Suprapubic skin (tissue), 4 donors: ENCODE results near the gene LMX1B. TPM values are rescaled to one million over a fixed set of nuclear protein-coding genes. Genes with fewer than 3 reads are reported as not detected.

Source experiments
- DNase-seq, 2 donors: peaks; one replicate each; pipeline ENCODE4 v3.0.0-alpha.2; 2019; ENCODE audit warnings: low spot score in 2 of 2
- H3K27ac ChIP-seq: fragments of 200-600 bp; sonication (generic); one replicate; pipeline ENCODE4 v1.5.1; 2019
- H3K27me3 ChIP-seq: fragments of 200-600 bp; sonication (generic); one replicate; pipeline ENCODE4 v1.5.1; 2019
- H3K36me3 ChIP-seq: fragments of 200-600 bp; sonication (generic); one replicate; pipeline ENCODE4 v1.5.1; 2019
- H3K4me1 ChIP-seq: fragments of 200-600 bp; sonication (generic); one replicate; pipeline ENCODE4 v1.5.1; 2019
- H3K4me3 ChIP-seq: fragments of 200-600 bp; sonication (generic); one replicate; pipeline ENCODE4 v1.5.1; 2019; ENCODE audit warnings: mild to moderate bottlenecking
- H3K9me3 ChIP-seq: fragments of 200-600 bp; sonication (generic); one replicate; pipeline ENCODE4 v1.5.1; 2019
- CTCF ChIP-seq, 2 donors: fragments of 200-600 bp in 1 of 2; fragments of 450-650 bp in 1 of 2; sonication (generic) in 1 of 2; IDR thresholded peaks; one replicate each; pipeline ENCODE4 v1.5.1; 2016 to 2019; ENCODE audit warnings: antibody characterized with exemption in 2 of 2, mild to moderate bottlenecking in 1 of 2, moderate library complexity in 1 of 2
- EP300 ChIP-seq: sonication (generic); formaldehyde crosslinking; IDR thresholded peaks from one replicate; pipeline ENCODE4 v1.6.1; 2017; ENCODE audit warnings: antibody characterized with exemption
- POLR2A ChIP-seq, 2 donors: fragments of 450-650 bp; IDR thresholded peaks; one replicate each; pipeline ENCODE4 v1.6.1; 2017; ENCODE audit warnings: antibody characterized with exemption in 2 of 2, mild to moderate bottlenecking in 2 of 2, moderate library complexity in 2 of 2
- POLR2AphosphoS5 ChIP-seq, 3 donors: sonication (generic); formaldehyde crosslinking; IDR thresholded peaks; one replicate each; pipeline ENCODE4 v1.6.1; 2017; ENCODE audit warnings: antibody characterized with exemption in 3 of 3
- WGBS: methylation state at CpG from one replicate; pipeline ENCODE4 v1.1.5; 2018; 5-methylcytosine and 5-hydroxymethylcytosine counted together
- total RNA-seq, 4 donors: library from RNA; depleted of rRNA; stranded (reverse); fragments of >200 nt; gene quantifications; one replicate each; pipeline ENCODE4 v1.1.0, GENCODE V29; 2016

Gene LMX1B
- total RNA-seq, 4 donors from 2014 or later, result 2.4 to 7.8 (median 5.7) TPM

- H3K27me3 ChIP-seq, result peaks cover 21% of the 10 kb centered on the region
- peak in 1 of 2 donors; percentile 37 for DNase-seq
- no peaks in the 10 kb centered on the region for H3K4me1 ChIP-seq
- no peak overlapping the region for H3K4me3 ChIP-seq
- WGBS, result 93% methylated on average over 25 of the region's 27 CpGs
- no peak overlapping the region for H3K27ac ChIP-seq
- no peaks in the 10 kb centered on the region for H3K36me3 ChIP-seq
- TF ChIP-seq EP300, result no peak
- no peak for TF ChIP-seq CTCF (IDR thresholded peaks at IDR 0.05)
- TF ChIP-seq POLR2AphosphoS5 (IDR thresholded peaks at IDR 0.05), result no peak
- TF ChIP-seq POLR2A (IDR thresholded peaks at IDR 0.05), result no peak
- H3K9me3 ChIP-seq, result no peaks in the 10 kb centered on the region
Observed at GRCh38 chr9:126696401-126697145, 82.8 kb downstream of the LMX1B start.

GRCh38 chr9:126697330-126697729 is 83.6 kb downstream of the LMX1B start:
- H3K4me1 ChIP-seq, result peaks cover 1% of the 10 kb centered on the region
- peaks cover 29% of the 10 kb centered on the region for H3K27me3 ChIP-seq
- peak in 1 of 2 donors; percentile 44 for DNase-seq
- no peaks in the 10 kb centered on the region for H3K36me3 ChIP-seq
- H3K9me3 ChIP-seq, result no peaks in the 10 kb centered on the region
- H3K27ac ChIP-seq, result no peak overlapping the region
- no peak overlapping the region for H3K4me3 ChIP-seq
- TF ChIP-seq CTCF (IDR thresholded peaks at IDR 0.05), result no peak
- no peak for TF ChIP-seq EP300
- TF ChIP-seq POLR2A (IDR thresholded peaks at IDR 0.05), result no peak
- no peak for TF ChIP-seq POLR2AphosphoS5 (IDR thresholded peaks at IDR 0.05)
- 95% methylated on average over 2 of the region's 3 CpGs for WGBS

- peaks cover 9% of the 10 kb centered on the region for H3K4me1 ChIP-seq
- H3K9me3 ChIP-seq, result no peaks in the 10 kb centered on the region
- peak in 1 of 2 donors; percentile 37 for DNase-seq
- no peak overlapping the region for H3K4me3 ChIP-seq
- peaks cover 38% of the 10 kb centered on the region for H3K27me3 ChIP-seq
- no peaks in the 10 kb centered on the region for H3K36me3 ChIP-seq
- WGBS, result 88% methylated on average over 2 of the region's 2 CpGs
- no peak overlapping the region for H3K27ac ChIP-seq
- TF ChIP-seq POLR2AphosphoS5 (IDR thresholded peaks at IDR 0.05) (no peak), CTCF (IDR thresholded peaks at IDR 0.05) (no peak), EP300 (no peak), POLR2A (IDR thresholded peaks at IDR 0.05) (no peak)
Observed at GRCh38 chr9:126698251-126698650, 84.5 kb downstream of the LMX1B start.

- Histone ChIP-seq H3K4me1 (peaks cover 9% of the 10 kb centered on the region), H3K4me3 (no peak overlapping the region), H3K9me3 (no peaks in the 10 kb centered on the region), H3K27me3 (peaks cover 43% of the 10 kb centered on the region), H3K36me3 (no peaks in the 10 kb centered on the region), H3K27ac (no peak overlapping the region)
- WGBS, result 90% methylated on average over 4 of the region's 5 CpGs
- DNase-seq, result peak in 1 of 2 donors; percentile 38
- TF ChIP-seq CTCF (IDR thresholded peaks at IDR 0.05), result no peak
- no peak for TF ChIP-seq POLR2A (IDR thresholded peaks at IDR 0.05)
- TF ChIP-seq POLR2AphosphoS5 (IDR thresholded peaks at IDR 0.05), result no peak
- no peak for TF ChIP-seq EP300
Observed at GRCh38 chr9:126698756-126699155, 85.0 kb downstream of the LMX1B start.

GRCh38 chr9:126699401-126699881 is 85.7 kb downstream of the LMX1B start:
- no CpG with 5 or more reads among the region's 10 CpGs for WGBS
- H3K4me3 ChIP-seq, result no peak overlapping the region
- TF ChIP-seq CTCF (IDR thresholded peaks at IDR 0.05), result no peak
- no peak for TF ChIP-seq POLR2A (IDR thresholded peaks at IDR 0.05)
- no peak for TF ChIP-seq EP300
- no peak for TF ChIP-seq POLR2AphosphoS5 (IDR thresholded peaks at IDR 0.05)
- no peak overlapping the region for H3K27ac ChIP-seq
- peaks cover 14% of the 10 kb centered on the region for H3K4me1 ChIP-seq
- H3K9me3 ChIP-seq, result no peaks in the 10 kb centered on the region
- DNase-seq, result peak in 1 of 2 donors; percentile 47
- H3K27me3 ChIP-seq, result peaks cover 50% of the 10 kb centered on the region
- no peaks in the 10 kb centered on the region for H3K36me3 ChIP-seq
